Measurements from ENCODE around the gene FRMPD1.

- TF ChIP-seq RARB (CRISPR knock-in tag; IDR thresholded peaks at IDR 0.05) (no peak), ARNTL (CRISPR knock-in tag; IDR thresholded peaks at IDR 0.05; ENCODE audit: borderline replicate concordance, low read depth) (no peak), BACH2 (CRISPR knock-in tag; IDR thresholded peaks at IDR 0.05; ENCODE audit: borderline replicate concordance) (no peak), TOX (CRISPR knock-in tag; IDR thresholded peaks at IDR 0.05; ENCODE audit: borderline replicate concordance) (no peak), PATZ1 (CRISPR knock-in tag; IDR thresholded peaks at IDR 0.05; ENCODE audit: borderline replicate concordance) (no peak), CREB5 (CRISPR knock-in tag; IDR thresholded peaks at IDR 0.05; ENCODE audit: low read depth) (no peak), OSR1 (CRISPR knock-in tag; IDR thresholded peaks at IDR 0.05) (no peak), CSRNP3 (CRISPR knock-in tag; IDR thresholded peaks at IDR 0.05) (no peak)
These were observed 57.0 kb downstream of the FRMPD1 start for GRCh38 chr9:37707748-37708147.

Data from SK-N-SH treated with all-trans-retinoic acid at 6 μM for 48 hours (cell line).